ENCODE results near the gene ACADVL.

Gene ACADVL

DNA sequence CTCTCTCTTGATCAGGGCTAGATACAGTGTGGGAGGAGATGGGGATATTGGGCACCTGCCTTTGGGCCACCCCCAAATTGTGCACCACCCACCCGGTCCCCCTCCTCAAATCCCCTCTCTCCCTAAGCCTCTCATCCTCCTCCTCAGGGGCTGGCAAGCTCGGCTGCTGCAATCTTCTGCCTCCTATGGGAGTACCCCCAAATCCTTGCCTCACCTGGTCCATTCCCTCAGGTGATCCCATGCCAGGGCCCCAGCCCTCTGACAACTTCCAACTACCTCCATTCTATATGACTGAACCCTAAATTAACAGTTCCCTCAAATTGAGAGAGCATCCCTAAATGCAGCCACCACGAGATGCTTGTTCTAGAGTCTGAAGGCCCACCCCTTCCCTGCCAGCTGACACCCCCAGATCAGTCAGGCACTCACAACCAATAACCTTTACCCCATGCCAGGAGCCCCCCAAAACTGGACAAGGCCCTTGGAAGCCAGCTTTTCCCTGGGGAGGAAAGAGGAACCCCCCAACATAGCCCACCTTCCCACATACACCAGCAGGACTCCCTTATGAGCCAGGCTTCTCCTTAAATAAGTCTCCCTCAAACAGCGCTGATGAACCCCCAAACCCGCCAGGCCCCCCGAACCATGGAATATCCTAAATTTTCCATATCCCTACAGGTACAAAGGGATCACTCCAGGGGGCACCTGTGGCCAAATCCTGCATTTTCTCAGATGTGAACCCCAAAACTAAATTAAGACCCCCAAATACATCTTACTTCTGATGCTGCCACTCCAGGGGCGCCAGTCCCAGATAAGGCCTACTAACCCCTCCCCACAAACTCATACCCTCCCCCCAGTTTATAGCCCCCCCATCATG, 3.3 kb upstream of the ACADVL start:
- no peak for DNase-seq (ENCODE audit: low read depth in 3 of 3, low spot score in 1 of 3)

DNA sequence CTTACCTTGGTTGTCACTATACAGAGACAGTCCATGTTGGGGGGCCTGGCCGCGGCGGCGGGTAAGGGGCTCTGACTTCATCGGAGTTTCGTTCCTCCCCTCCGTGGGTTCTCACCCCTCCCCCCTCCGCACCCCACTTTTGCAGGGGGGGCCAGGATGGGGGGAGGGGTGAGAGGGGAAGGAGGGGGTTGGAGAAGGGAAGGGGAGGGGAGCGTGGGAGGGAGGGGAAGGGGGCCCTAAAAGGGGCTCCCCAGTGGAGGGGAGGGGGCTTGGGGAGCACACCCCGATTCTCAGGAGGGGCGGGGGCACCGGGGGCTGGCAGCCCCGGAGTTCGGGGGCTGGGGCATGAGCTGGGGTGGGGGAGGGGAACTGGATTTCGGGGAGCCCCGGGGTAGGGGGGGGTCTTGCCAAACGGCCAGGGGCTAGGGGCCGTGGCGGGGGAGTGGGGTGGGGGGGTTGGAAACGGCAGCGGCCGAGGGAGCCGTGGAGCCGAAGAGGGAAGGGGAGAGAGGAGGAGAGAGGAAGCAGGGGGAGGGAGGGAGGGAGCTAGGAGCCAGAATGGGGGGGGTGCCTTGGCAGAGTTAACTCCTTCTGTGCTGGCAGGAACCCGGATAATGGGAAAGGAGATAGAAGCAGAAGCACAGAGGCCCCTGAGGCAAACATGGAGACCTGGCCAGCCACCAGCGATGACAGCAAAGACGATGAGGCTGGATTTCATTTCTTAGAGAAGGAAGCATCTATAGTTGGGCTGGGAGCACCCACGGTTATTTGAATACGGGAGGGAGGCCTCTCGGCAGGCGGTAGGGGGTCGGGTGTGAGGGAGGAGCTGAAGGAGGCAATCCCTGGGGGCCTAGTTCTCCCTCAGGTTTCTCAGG, 2.4 kb upstream of the ACADVL start:
- no peak for DNase-seq (ENCODE audit: low read depth in 3 of 3, low spot score in 1 of 3)

DNA sequence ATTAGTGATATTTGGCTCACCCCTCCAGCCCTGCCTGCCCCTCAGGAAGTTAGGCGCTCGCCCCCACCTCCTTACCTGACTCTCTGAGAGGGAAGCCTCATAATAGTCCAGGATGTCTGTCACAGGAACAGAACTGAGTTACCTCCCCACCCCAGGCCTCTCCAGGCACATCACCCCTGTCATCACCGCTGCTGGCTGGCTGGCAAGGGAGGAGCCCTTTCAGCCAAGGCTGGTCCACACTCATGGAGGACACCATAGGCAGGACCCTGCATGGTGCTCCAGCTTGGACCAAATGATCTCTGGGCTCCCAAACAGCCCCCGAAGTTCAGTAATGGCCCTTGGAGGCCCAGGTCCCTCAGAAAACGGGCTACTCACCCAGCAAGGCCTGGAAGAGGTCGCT, 1.6 kb upstream of the ACADVL start:
- DNase-seq (ENCODE audit: low read depth in 3 of 3, low spot score in 1 of 3): no peak

DNA sequence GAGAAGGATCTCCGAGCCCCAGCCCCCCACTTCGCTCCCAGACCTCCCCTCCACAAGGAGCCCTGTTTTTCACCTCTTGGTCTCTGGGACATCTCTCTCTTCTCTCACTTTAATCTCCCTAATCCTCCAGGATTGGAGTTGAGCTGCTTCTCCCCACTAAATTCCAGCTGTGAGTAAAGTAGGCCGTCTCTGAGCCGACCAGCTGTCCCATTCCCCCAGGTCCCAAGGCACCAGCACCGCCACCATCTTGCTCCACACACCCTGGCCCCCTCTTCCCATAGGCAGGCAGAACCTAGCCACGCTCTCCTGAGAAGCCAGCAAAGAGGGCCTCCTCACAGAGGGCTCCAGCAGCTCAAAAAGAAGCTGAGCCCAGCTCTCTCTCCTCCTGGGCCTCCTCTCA, 980 bp upstream of the ACADVL start:
- DNase-seq (ENCODE audit: low read depth in 3 of 3, low spot score in 1 of 3): no peak

DNA sequence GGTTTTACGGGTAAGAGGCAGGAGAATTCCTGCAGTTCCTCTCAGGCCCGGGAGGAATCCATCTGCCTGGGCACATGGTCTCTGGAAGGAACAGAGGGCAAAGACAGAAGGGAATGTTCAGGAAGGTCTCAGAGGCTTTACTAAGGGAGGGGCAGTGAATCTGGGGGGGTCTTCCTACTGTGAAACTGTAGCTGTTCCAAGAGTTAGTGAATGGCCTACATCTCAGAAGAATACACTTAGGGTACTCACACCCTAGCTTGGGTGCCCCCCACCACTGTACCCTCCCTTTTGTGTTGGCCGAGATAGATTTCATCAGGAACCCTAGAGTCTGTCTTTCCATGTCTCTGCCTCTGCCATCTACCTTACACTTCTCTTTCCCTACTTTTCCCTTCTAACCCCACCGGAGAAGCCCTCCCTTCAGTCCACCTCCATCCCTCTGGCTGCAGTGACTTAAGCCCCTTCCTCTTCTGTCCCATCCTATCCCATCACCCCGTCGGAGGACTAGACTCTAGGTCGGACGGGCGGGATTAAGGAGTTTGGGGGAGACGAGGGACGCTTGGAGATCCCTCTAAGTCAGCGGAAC, 418 bp upstream of the ACADVL start:
- DNase-seq (ENCODE audit: low read depth in 3 of 3, low spot score in 1 of 3): no peak

DNA sequence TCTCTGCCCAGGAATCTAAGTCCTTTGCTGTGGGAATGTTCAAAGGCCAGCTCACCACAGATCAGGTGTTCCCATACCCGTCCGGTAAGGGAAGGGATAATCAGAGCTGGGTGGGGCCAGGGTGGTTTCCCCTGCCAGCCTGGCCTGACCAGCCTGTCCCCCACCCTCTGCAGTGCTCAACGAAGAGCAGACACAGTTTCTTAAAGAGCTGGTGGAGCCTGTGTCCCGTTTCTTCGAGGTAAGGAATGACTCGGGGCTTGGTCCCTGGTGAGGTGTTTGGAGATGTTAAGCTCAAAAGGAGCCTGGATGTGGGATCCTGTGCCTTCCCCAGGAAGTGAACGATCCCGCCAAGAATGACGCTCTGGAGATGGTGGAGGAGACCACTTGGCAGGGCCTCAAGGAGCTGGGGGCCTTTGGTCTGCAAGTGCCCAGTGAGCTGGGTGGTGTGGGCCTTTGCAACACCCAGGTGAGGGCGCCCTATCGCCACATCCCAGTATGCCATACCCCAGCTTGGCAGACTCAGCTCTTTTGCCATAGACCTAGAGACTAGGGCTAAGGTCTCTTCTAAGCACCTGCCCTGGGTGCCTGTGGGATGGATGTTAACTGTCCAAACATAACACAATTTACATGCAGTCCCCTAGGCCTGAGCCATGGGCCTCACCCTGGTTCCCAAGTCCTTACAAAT, 997 bp downstream of the ACADVL start:
- DNase-seq (ENCODE audit: low read depth in 3 of 3, low spot score in 1 of 3): no peak

DNA sequence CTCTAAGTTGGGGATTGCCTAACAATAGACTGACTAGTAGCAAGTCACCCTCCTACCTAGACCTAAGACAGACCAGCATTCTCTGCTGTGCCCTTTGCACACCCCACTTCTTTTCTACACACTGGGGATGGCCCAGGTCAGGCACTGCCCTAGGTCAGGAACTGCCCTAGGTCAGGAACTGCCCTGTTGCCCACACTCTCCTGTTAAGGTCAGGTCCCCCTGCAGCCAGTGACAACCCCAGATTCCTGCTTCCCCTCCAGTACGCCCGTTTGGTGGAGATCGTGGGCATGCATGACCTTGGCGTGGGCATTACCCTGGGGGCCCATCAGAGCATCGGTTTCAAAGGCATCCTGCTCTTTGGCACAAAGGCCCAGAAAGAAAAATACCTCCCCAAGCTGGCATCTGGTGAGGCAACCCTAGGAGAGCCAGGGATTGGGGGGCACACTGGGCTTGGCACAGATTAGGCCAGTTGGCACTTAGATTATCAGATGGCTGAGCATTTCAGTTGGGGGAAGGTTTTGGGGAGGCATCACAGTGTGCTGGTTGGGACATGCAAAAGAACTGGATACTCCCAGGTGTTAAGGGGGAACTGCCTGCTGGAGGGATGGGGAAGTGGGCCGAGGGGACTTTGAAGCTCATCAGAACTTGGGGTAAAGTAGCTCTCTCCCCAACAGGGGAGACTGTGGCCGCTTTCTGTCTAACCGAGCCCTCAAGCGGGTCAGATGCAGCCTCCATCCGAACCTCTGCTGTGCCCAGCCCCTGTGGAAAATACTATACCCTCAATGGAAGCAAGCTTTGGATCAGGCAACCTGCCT, 1.7 kb downstream of the ACADVL start:
- DNase-seq (ENCODE audit: low read depth in 3 of 3, low spot score in 1 of 3): no peak

DNA sequence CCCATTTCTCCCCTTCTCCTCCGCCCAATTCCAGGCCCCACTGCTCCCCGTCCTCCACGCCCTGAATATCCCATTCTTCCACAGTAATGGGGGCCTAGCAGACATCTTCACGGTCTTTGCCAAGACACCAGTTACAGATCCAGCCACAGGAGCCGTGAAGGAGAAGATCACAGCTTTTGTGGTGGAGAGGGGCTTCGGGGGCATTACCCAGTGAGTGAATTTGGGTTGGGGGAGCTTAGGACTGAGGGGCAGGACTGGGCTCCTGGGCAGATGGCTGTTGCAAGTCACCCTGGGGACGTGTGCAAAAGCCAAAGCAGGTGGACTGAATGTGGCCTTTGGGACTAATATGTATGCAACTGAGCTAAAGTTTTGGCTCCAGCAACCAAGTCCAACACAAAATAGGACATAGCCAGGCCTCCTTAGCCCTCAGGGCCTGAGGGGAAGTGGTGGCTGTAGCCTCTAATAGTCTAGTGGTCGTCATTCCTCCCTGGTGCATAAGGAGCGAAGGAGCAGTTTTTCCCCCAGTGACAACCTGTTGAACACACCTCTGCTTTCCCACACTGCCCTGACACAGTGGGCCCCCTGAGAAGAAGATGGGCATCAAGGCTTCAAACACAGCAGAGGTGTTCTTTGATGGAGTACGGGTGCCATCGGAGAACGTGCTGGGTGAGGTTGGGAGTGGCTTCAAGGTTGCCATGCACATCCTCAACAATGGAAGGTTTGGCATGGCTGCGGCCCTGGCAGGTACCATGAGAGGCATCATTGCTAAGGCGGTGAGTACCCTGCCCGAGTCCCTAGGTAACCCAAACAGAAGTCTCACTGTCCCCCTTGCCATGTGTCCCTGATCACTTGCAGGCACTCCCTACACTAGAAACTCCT, 2.6 kb downstream of the ACADVL start:
- no peak for DNase-seq (ENCODE audit: low read depth in 3 of 3, low spot score in 1 of 3)

DNA sequence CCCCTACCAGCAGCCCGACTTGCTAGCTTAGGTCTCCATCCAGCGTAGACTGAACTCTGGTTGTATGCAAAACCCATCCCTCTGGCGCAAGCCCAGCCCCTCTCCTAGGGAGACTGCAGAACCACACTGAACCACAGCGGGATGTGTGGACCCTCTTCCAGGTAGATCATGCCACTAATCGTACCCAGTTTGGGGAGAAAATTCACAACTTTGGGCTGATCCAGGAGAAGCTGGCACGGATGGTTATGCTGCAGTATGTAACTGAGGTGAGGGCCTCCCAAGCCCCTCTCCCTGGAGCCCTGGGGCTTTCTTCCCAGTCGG, 3.2 kb downstream of the ACADVL start:
- no peak for DNase-seq (ENCODE audit: low read depth in 3 of 3, low spot score in 1 of 3)

DNA sequence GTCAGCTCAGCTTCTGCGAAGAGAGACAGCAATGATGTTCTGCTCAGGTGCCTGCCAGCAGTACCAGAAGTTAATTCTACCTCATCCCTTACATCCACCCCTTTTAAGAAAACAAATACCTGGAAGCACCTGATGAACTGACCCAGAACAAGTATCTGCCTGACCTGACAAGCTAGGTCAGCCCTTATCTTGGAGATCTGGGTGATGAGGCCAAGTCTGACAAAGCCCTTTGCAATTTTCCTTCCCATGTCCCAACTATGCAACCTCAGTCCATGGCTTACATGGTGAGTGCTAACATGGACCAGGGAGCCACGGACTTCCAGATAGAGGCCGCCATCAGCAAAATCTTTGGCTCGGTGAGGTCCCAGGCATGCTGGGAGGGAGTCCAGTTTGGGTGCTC, 3.6 kb downstream of the ACADVL start:
- DNase-seq (ENCODE audit: low read depth in 3 of 3, low spot score in 1 of 3): no peak

DNA sequence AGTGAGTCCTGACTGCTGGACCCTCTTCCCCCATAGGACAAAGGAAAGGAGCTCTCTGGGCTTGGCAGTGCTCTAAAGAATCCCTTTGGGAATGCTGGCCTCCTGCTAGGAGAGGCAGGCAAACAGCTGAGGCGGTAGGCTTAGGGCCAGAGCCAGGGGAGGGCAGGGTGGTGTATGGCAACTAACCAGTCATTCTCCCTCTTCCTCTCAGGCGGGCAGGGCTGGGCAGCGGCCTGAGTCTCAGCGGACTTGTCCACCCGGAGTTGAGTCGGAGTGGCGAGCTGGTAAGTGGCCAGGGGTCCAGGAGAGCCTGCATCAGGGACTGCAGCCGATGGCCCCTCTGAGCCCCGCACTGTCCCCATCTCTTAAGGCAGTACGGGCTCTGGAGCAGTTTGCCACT, 4.4 kb downstream of the ACADVL start:
- DNase-seq (ENCODE audit: low read depth in 3 of 3, low spot score in 1 of 3): no peak

DNA sequence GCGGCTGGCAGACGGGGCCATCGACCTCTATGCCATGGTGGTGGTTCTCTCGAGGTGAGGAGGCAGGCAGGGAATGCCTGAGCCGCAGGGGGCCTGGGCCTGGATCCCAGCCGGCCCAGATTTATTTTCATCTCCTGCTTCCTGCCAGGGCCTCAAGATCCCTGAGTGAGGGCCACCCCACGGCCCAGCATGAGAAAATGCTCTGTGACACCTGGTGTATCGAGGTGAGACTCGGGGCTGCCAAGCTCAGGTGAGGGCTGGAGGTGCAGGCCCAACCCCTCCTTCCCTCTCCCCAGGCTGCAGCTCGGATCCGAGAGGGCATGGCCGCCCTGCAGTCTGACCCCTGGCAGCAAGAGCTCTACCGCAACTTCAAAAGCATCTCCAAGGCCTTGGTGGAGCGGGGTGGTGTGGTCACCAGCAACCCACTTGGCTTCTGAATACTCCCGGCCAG, 4.9 kb downstream of the ACADVL start:
- no peak for DNase-seq (ENCODE audit: low read depth in 3 of 3, low spot score in 1 of 3)

DNA sequence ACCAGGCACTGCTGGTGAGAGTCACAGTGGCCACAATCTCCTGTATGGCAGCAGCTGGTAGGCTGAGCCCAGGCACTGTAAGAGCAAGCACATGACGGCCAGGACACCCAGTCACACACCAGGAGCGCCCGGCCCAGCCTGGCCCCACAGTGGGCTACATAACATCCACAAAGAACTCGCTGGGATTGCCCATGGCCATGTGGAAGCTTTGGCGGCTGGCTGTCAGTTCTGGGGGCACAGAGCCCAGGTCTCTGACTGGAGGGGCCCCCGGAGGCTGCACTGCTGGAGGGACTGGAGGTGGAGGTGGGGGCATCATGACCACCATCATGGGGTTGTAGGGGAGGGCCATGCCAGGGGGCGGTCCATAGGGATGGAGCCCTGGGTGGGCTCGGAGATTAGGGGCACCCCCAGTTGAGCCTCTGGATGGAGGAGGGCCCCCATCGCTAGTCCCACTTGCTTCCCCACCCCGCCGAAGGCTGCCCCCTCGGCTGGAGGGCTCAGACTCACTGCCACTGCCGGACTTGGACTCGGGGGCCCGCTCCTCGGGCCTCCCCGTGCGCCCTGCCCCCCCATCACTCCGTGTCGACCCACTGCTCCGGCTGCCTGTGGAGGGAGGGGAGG, 6.1 kb downstream of the ACADVL start:
- no peak for DNase-seq (ENCODE audit: low read depth in 3 of 3, low spot score in 1 of 3)

DNA sequence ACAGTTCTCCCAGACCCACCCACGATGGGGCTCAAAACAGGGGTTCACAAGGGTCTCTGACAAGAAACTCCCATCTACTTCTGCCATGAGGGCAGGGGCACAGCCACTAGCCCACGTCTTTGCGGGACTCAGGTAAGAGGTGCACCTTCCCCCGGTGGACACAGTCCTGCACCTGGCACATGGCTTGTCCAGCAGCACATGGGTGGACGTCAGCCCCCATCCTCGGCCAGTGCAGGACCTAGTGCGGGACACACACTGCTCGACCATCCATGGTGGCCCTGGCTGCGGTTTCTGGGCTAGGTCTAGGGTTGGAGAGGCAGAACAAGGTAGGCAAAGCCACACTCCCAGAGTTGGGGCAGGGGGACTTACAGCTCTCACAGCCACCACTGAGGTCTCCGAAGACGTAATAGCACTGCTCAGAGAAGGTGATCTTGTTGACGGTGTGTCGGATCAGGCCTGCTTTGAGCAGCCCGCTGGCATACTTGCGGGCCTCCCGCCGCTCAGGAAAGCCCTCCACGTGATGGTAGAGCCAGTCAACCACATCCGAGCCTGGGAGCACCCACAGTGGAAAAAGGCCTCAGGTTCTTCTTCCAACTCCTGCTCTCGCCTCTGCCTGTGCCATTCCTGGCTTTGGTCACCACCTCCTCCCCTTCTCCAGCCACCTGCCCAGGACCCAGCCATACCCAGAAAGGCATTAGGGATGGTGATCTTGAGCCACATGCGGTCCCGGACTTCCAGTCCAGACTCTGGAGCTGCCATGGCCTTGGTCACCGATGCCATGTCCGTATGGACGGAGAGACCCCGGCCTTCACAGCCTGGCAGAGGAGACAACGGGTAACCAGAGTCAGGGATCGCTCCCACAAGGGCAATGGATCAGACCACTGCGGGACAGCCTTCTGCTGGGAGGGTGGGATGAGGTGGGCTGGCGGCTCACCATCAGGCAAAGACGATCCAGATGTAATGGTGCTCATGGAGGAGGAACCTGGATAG, 7.3 kb downstream of the ACADVL start:
- DNase-seq (ENCODE audit: low read depth in 3 of 3, low spot score in 1 of 3): no peak

DNA sequence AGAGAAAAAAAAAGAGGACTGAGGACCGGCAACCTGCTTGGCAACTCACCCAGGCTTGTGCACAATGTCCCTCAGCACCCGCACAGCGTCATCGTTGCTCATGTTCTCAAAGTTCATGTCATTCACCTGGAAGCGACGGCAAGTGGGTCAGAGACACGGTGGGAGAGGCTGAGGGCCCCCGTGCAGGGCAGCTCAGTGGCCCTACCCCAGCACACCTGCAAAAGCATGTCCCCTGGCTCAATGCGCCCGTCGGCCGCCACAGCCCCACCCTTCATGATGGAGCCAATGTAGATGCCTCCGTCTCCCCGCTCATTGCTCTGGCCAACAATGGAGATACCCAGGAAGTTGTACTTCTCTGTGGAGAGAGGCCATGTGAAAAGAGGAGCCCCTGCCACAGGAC, 9.2 kb downstream of the ACADVL start:
- DNase-seq (ENCODE audit: low read depth in 3 of 3, low spot score in 1 of 3): no peak

DNA sequence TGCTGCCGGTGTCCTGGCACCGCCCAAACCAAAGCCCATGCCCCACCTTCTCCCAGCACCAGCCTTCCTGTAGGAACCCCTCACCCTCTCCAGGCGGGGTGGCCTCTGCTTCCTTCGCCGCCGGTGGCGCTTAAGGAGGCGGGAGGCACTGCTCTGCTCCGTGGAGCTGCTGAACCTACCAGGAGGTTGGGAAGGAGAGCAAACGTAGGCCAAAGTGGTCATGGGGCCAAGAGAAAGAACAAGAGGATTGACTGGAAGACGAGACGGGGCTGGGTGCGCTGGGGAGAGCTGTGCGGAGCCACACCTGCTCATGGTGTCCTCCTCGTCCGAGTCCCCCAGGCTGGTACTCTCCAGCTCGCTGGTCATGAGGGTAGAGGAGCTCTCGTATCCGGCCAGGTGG, 9.8 kb downstream of the ACADVL start:
- DNase-seq (ENCODE audit: low read depth in 3 of 3, low spot score in 1 of 3): no peak

DNA sequence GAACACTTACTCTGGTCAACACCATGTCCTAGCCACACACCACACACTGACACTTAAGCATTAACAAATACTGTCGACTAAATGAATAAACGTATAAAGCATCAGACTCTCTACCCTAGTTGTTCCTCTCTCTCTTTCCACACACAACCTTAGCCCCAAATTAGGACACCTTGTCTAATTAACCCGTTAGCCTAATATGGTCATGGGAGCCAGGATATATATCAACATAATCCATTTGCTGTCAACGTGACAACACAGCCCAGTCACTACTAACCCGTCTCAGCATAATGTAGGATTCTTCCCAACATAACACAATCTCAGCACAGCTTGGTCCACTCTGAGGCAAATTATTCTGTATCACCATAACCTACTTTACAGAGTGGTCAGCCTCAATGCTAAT, 12.4 kb downstream of the ACADVL start:
- no peak for DNase-seq (ENCODE audit: low read depth in 3 of 3, low spot score in 1 of 3)

DNA sequence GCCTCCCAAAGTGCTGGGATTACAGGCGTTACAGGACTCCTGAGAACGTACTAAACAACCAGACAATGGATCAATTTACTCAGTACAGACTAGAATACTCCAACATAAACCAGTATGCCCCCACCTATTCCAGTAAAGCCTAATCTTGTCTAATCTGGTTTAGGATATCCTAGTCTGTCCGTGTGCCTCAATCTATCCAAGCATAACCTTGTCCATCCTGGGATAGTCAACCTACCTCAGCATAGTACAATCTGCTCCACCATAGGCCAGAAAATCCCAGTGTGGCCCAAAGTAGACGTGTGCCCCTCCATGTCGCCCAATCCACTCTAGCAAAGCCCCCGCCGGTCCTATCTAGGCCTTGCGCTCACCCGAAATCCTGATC, 14.0 kb downstream of the ACADVL start:
- no peak for DNase-seq (ENCODE audit: low read depth in 3 of 3, low spot score in 1 of 3)

Data from stimulated activated CD4-positive, alpha-beta T cell treated with anti-CD3 and anti-CD28 coated beads, TNF-alpha, amount 100 ng/mL, for 1 hour (primary cell).